HCT116 (cell line): ENCODE measurements around the gene RBP7. TPM values are rescaled to one million over a fixed set of nuclear protein-coding genes. Genes with fewer than 3 reads are reported as not detected.
"Not testable (repeated sequence)": the region's sequence is repeated elsewhere in the genome, so short reads cannot be mapped to it uniquely, and the experiment has no call there.

Experiments used
- ATAC-seq: fragments of 200-7000 bp; cut with Tn5 transposase; 2 replicates; pipeline ENCODE4 v1.9.1; 2020; ENCODE audit warnings: mild to moderate bottlenecking, moderate library complexity
- BruUV-seq: library from RNA; stranded (reverse); fragments of 400-500 nt; replicated peaks from 2 replicates; lab custom pipeline; 2021; lab: Mats Ljungman, UMichigan
- CTCF ChIA-PET: fragments of 300-600 bp; sonication (Branson Sonifier 250); formaldehyde crosslinking; loops from one replicate; lab custom pipeline; 2021; ENCODE audit warnings: antibody characterized with exemption; lab: Charles Lee
- POLR2A ChIA-PET: fragments of 300-600, 350-600 bp; sonication (Branson Sonifier 250); formaldehyde crosslinking; loops from one replicate; lab custom pipeline; 2021; ENCODE audit warnings: antibody characterized with exemption; lab: Charles Lee
- RAD21 ChIA-PET, 2 experiments: fragments of 300-600 bp; sonication (Branson Sonifier 250); formaldehyde crosslinking; loops; one replicate each; lab custom pipeline; 2023; ENCODE audit warnings: low total read pairs in 2 of 2; ENCODE audit not compliant: uncharacterized antibody in 2 of 2, unreplicated experiment in 2 of 2, low non-redundant PET in 1 of 2; lab: Charles Lee
- DNase-seq: peaks from one replicate; pipeline ENCODE4 v3.0.0-alpha.2; 2010; ENCODE audit warnings: low read depth, low spot score
- H2AFZ ChIP-seq: fragments of 200-600 bp; shearing (Covaris generic), sonication (generic); 2 replicates; pipeline ENCODE4 v1.6.1; 2017; ENCODE audit warnings: low read depth, mixed run types, mixed read lengths, antibody characterized with exemption, low read length; ENCODE audit not compliant: poor library complexity, severe bottlenecking
- H3K27ac ChIP-seq: 2 replicates; pipeline ENCODE4 v1.5.1; 2012; ENCODE audit warnings: low read depth, low read length
- H3K27me3 ChIP-seq: fragments of 200-600 bp; sonication (generic); 2 replicates; pipeline ENCODE4 v1.6.1; 2016; ENCODE audit warnings: mixed run types, low read length, mixed read lengths; ENCODE audit not compliant: insufficient read depth
- H3K36me3 ChIP-seq, 2 experiments: fragments of 200-500 bp in 1 of 2; fragments of 200-600 bp in 1 of 2; sonication (Bioruptor generic) in 1 of 2; sonication (generic) in 1 of 2; 2 replicates each; pipeline versions ENCODE4 v1.5.1 to v1.6.1; 2014 to 2016; ENCODE audit warnings: low read length in 2 of 2, inconsistent platforms in 1 of 2, mixed read lengths in 1 of 2, mixed run types in 1 of 2; ENCODE audit not compliant: insufficient read depth in 2 of 2, control insufficient read depth in 1 of 2
- H3K4me1 ChIP-seq, 2 experiments: fragments of 200-600 bp in 1 of 2; sonication (generic) in 1 of 2; 2 replicates each; pipeline versions ENCODE4 v1.5.1 to v1.6.1; 2012 to 2017; ENCODE audit warnings: low read length in 2 of 2, inconsistent platforms in 1 of 2, mild to moderate bottlenecking in 1 of 2, mixed read lengths in 1 of 2, mixed run types in 1 of 2, moderate library complexity in 1 of 2; ENCODE audit not compliant: insufficient read depth in 2 of 2, control insufficient read depth in 1 of 2
- H3K4me2 ChIP-seq: fragments of 200-600 bp; sonication (generic); 2 replicates; pipeline ENCODE4 v1.6.1; 2017; ENCODE audit warnings: mixed run types, low read length, mixed read lengths
- H3K4me3 ChIP-seq, 2 experiments: fragments of 200-600 bp in 1 of 2; sonication (generic) in 1 of 2; replicated peaks in 1 of 2; 2 replicates each; pipeline ENCODE4 v1.5.1; 2011 to 2016; ENCODE audit warnings: low read length in 2 of 2, control low read depth in 1 of 2, low read depth in 1 of 2, mild to moderate bottlenecking in 1 of 2, mixed read lengths in 1 of 2, mixed run types in 1 of 2
- H3K79me2 ChIP-seq: fragments of 200-600 bp; sonication (generic); 2 replicates; pipeline ENCODE4 v1.6.1; 2017; ENCODE audit warnings: mild to moderate bottlenecking, mixed run types, low read length, moderate library complexity, mixed read lengths; ENCODE audit not compliant: insufficient read depth
- H3K9ac ChIP-seq: fragments of 200-600 bp; sonication (generic); 2 replicates; pipeline ENCODE4 v1.6.1; 2016; ENCODE audit warnings: low read length, mixed read lengths
- H3K9me2 ChIP-seq: fragments of 200-600 bp; sonication (generic), shearing (Covaris generic); 2 replicates; pipeline ENCODE4 v1.6.1; 2017; ENCODE audit warnings: mixed run types, mild to moderate bottlenecking, moderate library complexity; ENCODE audit not compliant: insufficient read depth
- H3K9me3 ChIP-seq, 2 experiments: fragments of 200-500 bp in 1 of 2; fragments of 200-600 bp in 1 of 2; sonication (Bioruptor generic) in 1 of 2; sonication (generic) in 1 of 2; 2 replicates each; pipeline ENCODE4 v1.6.1; 2014 to 2017; ENCODE audit warnings: low read length in 2 of 2, mixed read lengths in 2 of 2, inconsistent platforms in 1 of 2, low read depth in 1 of 2, mild to moderate bottlenecking in 1 of 2, mixed run types in 1 of 2, moderate library complexity in 1 of 2; ENCODE audit not compliant: control insufficient read depth in 1 of 2, insufficient read depth in 1 of 2
- H4K20me1 ChIP-seq: fragments of 200-600 bp; sonication (generic), shearing (Covaris generic); 2 replicates; pipeline ENCODE4 v1.6.1; 2017; ENCODE audit warnings: mixed run types, mild to moderate bottlenecking, moderate library complexity; ENCODE audit not compliant: insufficient read depth
- CBX3 ChIP-seq: IDR thresholded peaks from 2 replicates; pipeline ENCODE4 v1.6.1; 2012; ENCODE audit warnings: low read depth
- EZH2 ChIP-seq: fragments of 200-600 bp; sonication (generic); IDR thresholded peaks from 2 replicates; pipeline ENCODE4 v1.6.1; 2017; ENCODE audit warnings: antibody characterized with exemption, mixed run types
- intact Hi-C: fragments of 100-400 bp; cut with micrococcal nuclease; formaldehyde crosslinking; loops from 2 replicates; pipeline ENCODE4 v1.10.0; 2022
- total RNA-seq: library from RNA; stranded (reverse); gene quantifications from one replicate; pipeline ENCODE4 v1.2.1, GENCODE V29; 2021; ENCODE audit not compliant: unreplicated experiment

RBP7 gene
- total RNA-seq, 1 experiment from 2014 or later, result 45.6 TPM

- H3K9ac ChIP-seq, H3K36me3 ChIP-seq, H3K4me3 ChIP-seq, H3K27ac ChIP-seq, H3K27me3 ChIP-seq, H3K9me3 ChIP-seq, ATAC-seq, CTCF ChIA-PET, H4K20me1 ChIP-seq, intact Hi-C loops, RAD21 ChIA-PET, H3K9me2 ChIP-seq, H3K4me2 ChIP-seq, H2AFZ ChIP-seq, POLR2A ChIA-PET, BruUV-seq, DNase-seq: not testable (repeated sequence)
- Histone ChIP-seq H3K79me2 (peaks cover 10% of the 10 kb centered on the region), H3K4me1 (peaks cover 8 to 16% of the 10 kb centered on the region in 2 experiments)
Observed at GRCh38 chr1:10028956-10029500, 32.0 kb downstream of the RBP7 start.

GRCh38 chr1:10031461-10031860, 34.4 kb downstream of the RBP7 start:
- POLR2A ChIA-PET, result no interaction called here
- intact Hi-C loops, result no loop called here
- no peak overlapping the region for H3K4me3 ChIP-seq

More at GRCh38 chr1:10031461-10031860, 34.4 kb downstream of the RBP7 start:
- H3K4me1 ChIP-seq, result peaks cover 15 to 23% of the 10 kb centered on the region in 2 experiments
- no peaks in the 10 kb centered on the region for H3K9me3 ChIP-seq
- RAD21 ChIA-PET, result no interaction called here
- no peak for DNase-seq
- no TSS peak for BruUV-seq
- no peaks in the 10 kb centered on the region for H3K36me3 ChIP-seq
- no peaks in the 10 kb centered on the region for H4K20me1 ChIP-seq
- H2AFZ ChIP-seq, result no peak overlapping the region
- ATAC-seq, result no peak
- no peak overlapping the region for H3K27ac ChIP-seq
- H3K27me3 ChIP-seq, result no peaks in the 10 kb centered on the region
- no peaks in the 10 kb centered on the region for H3K9me2 ChIP-seq
- H3K79me2 ChIP-seq, result peaks cover 34% of the 10 kb centered on the region
- no peak overlapping the region for H3K9ac ChIP-seq
- CTCF ChIA-PET, result no interaction called here
- H3K4me2 ChIP-seq, result peak overlapping the region; percentile 28
- no peak for TF ChIP-seq CBX3
- no peak for TF ChIP-seq EZH2
